Neural cell (in vitro differentiated cells): ENCODE results near the gene CAMK2G.

ENCODE experiments used
- POLR2AphosphoS5 ChIP-seq: IDR thresholded peaks from 2 replicates; pipeline ENCODE4 v1.6.1; 2012
- REST ChIP-seq: IDR thresholded peaks from 2 replicates; pipeline ENCODE4 v1.6.1; 2012; ENCODE audit warnings: borderline replicate concordance
- TF ChIP-seq, protein P1 (sequence below): fragments of 450-650 bp; IDR thresholded peaks from 2 replicates; pipeline ENCODE4 v1.5.1; 2014; ENCODE audit warnings: antibody characterized with exemption, mild to moderate bottlenecking, moderate library complexity; ENCODE audit not compliant: poor library complexity, severe bottlenecking

GRCh38 chr10:73814896-73815718 lies 59.2 kb downstream of the CAMK2G start:
- TF ChIP-seq REST, result no peak
- no peak for TF ChIP-seq POLR2AphosphoS5
- TF ChIP-seq, protein P1, sequence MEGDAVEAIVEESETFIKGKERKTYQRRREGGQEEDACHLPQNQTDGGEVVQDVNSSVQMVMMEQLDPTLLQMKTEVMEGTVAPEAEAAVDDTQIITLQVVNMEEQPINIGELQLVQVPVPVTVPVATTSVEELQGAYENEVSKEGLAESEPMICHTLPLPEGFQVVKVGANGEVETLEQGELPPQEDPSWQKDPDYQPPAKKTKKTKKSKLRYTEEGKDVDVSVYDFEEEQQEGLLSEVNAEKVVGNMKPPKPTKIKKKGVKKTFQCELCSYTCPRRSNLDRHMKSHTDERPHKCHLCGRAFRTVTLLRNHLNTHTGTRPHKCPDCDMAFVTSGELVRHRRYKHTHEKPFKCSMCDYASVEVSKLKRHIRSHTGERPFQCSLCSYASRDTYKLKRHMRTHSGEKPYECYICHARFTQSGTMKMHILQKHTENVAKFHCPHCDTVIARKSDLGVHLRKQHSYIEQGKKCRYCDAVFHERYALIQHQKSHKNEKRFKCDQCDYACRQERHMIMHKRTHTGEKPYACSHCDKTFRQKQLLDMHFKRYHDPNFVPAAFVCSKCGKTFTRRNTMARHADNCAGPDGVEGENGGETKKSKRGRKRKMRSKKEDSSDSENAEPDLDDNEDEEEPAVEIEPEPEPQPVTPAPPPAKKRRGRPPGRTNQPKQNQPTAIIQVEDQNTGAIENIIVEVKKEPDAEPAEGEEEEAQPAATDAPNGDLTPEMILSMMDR, result no peak
